AG10803 (cell line): Measurements from ENCODE around the gene SLCO3A1.

ENCODE experiments used
- DNase-seq: peaks from one replicate; pipeline ENCODE4 v3.0.0; 2010; ENCODE audit warnings: low read depth
- H3K4me3 ChIP-seq: 2 replicates; pipeline ENCODE4 v1.5.1; 2011; ENCODE audit warnings: mild to moderate bottlenecking, low read length, control low read depth
- CTCF ChIP-seq: conservative IDR thresholded peaks from 2 replicates; pipeline ENCODE4 v1.5.1; 2011; ENCODE audit warnings: mild to moderate bottlenecking, low read length, control low read depth, inconsistent platforms

SLCO3A1 gene

GRCh38 chr15:92122259-92122658 lies 268.8 kb downstream of the SLCO3A1 start:
- no peak for DNase-seq
- no peak overlapping the region for H3K4me3 ChIP-seq
- no peak for TF ChIP-seq CTCF

- DNase-seq, result no peak
- H3K4me3 ChIP-seq, result no peak overlapping the region
- no peak for TF ChIP-seq CTCF
Measured at GRCh38 chr15:92123962-92124656, 270.6 kb downstream of the SLCO3A1 start.

DNA sequence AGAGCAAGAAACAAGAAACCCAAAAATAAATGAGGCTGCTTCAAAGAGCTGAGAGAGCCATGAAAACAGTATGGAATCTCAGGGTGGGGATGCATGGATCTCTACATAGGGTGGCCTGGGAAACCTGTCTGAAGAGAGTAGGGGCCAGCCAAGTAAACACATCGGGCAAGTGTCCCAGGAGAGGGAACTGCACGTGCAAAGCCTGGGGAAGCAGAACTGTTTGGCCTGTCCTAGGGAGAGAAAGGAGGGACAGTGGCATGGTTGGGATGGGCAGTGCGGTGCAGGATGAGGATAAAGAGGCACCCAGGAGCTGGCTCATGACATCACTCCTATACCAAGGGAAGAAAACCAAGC lies 271.1 kb downstream of the SLCO3A1 start:
- H3K4me3 ChIP-seq, result no peak overlapping the region
- no peak for DNase-seq
- no peak for TF ChIP-seq CTCF

DNA sequence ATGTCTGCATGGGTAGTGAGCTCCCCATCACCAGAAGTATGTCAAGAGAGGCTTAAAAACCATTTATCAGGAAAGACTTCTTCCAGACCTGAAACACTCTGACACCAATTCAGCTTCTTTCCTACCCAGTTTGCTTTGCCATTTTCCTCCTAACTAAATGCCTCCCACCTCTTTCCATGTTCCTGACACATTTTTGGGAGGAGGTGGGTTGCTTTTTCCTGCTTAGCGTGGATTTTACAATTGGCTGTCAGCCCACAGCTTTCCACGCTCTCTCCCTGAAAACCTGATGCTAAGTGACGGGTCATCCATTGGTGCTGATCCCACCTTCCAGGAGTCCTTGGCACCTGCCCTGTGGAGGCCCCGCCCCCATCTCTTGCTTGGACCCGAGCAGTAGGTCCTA lies 275.3 kb downstream of the SLCO3A1 start:
- no peak overlapping the region for H3K4me3 ChIP-seq
- TF ChIP-seq CTCF, result no peak
- no peak for DNase-seq

GRCh38 chr15:92130244-92130643 lies 276.7 kb downstream of the SLCO3A1 start:
- H3K4me3 ChIP-seq, result no peak overlapping the region
- TF ChIP-seq CTCF, result no peak
- no peak for DNase-seq

DNA sequence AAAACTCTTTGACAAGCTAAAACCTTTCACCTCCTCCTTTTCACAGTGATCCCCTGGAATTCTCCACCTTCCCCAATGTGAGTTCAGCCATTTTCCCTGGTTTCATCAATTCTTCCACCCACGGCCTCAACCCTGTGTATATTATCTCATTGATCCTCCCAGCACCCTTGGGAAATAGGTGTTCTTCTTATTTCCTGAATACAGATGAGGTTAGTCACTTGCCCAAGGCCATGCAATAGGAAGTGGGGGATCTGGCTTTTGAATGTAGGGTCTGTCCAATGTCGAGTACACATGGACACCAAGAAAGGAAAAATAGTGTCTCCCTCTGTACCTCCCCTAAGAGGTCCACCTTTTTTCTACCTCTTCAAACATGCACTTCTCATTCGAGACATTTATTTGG lies 277.4 kb downstream of the SLCO3A1 start:
- TF ChIP-seq CTCF, result no peak
- no peak overlapping the region for H3K4me3 ChIP-seq

GRCh38 chr15:92132982-92133755 lies 279.7 kb downstream of the SLCO3A1 start:
- TF ChIP-seq CTCF, result no peak
- no peak for DNase-seq
- H3K4me3 ChIP-seq, result no peak overlapping the region

More for the DNA sequence above, 277.4 kb downstream of the SLCO3A1 start:
- DNase-seq, result no peak
